ENCODE results near the gene CORIN.
A peak's percentile ranks its signal among the peaks of the same experiment; 100 is the strongest.

The CORIN gene

DNA sequence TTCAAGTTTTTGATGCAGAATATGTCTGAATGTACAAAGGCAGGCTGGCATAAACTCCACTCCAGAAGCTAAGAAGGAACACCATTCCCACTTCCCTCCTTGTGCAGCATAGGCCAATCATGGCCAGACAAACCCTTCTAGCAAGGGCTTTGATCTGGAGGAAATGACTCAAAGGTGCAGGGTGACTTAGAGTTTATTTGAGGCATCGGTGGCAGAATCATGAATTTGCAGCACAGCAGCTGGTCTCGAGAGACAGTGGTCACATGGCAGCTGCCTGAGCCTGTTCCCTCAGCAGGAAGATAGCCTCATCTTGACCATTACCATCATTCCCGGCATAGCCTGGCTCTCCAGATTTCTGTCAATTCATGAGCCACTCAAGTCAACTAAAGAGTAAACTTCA is 198.3 kb downstream of the CORIN start (continued):
- TF ChIP-seq ISL1 (CRISPR knock-in tag; IDR thresholded peaks at IDR 0.05) (no peak), TOX (CRISPR knock-in tag; IDR thresholded peaks at IDR 0.05; ENCODE audit: borderline replicate concordance) (no peak), ESRRG (CRISPR knock-in tag; IDR thresholded peaks at IDR 0.05) (no peak), ZNF70 (CRISPR knock-in tag; IDR thresholded peaks at IDR 0.05) (no peak), CSDC2 (CRISPR knock-in tag; IDR thresholded peaks at IDR 0.05) (no peak), OSR1 (CRISPR knock-in tag; IDR thresholded peaks at IDR 0.05) (no peak)

DNA sequence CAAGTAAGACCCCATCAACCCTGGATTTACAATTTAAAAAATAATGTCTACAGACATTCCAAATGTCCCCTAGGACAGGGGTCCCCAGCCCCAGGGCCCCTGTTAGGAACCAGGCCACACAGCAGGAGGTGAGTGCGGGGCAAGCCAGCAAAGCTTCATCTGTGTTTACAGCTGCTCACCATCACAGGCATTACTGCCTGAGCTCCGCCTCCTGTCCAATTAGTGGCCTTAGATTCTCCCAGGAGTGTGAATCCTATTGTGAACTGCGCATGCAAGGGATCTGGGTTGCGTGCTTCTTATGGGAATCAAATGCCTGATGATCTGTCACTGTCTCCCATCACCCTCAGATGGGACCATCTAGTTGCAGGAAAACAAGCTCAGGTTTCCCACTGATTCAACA is 206.7 kb downstream of the CORIN start:
- ATAC-seq, result no peak
- TF ChIP-seq ZNF565 (CRISPR knock-in tag; conservative IDR thresholded peaks at IDR 0.05; ENCODE audit: low read depth) (no peak), SNAI2 (CRISPR knock-in tag; IDR thresholded peaks at IDR 0.05) (no peak), TOX (CRISPR knock-in tag; IDR thresholded peaks at IDR 0.05; ENCODE audit: borderline replicate concordance) (no peak), BACH2 (CRISPR knock-in tag; IDR thresholded peaks at IDR 0.05; ENCODE audit: borderline replicate concordance) (no peak)
- TF ChIP-seq, protein P1, sequence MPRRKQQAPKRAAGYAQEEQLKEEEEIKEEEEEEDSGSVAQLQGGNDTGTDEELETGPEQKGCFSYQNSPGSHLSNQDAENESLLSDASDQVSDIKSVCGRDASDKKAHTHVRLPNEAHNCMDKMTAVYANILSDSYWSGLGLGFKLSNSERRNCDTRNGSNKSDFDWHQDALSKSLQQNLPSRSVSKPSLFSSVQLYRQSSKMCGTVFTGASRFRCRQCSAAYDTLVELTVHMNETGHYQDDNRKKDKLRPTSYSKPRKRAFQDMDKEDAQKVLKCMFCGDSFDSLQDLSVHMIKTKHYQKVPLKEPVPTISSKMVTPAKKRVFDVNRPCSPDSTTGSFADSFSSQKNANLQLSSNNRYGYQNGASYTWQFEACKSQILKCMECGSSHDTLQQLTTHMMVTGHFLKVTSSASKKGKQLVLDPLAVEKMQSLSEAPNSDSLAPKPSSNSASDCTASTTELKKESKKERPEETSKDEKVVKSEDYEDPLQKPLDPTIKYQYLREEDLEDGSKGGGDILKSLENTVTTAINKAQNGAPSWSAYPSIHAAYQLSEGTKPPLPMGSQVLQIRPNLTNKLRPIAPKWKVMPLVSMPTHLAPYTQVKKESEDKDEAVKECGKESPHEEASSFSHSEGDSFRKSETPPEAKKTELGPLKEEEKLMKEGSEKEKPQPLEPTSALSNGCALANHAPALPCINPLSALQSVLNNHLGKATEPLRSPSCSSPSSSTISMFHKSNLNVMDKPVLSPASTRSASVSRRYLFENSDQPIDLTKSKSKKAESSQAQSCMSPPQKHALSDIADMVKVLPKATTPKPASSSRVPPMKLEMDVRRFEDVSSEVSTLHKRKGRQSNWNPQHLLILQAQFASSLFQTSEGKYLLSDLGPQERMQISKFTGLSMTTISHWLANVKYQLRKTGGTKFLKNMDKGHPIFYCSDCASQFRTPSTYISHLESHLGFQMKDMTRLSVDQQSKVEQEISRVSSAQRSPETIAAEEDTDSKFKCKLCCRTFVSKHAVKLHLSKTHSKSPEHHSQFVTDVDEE (CRISPR knock-in tag; IDR thresholded peaks at IDR 0.05), result no peak
- TF ChIP-seq, protein P2, sequence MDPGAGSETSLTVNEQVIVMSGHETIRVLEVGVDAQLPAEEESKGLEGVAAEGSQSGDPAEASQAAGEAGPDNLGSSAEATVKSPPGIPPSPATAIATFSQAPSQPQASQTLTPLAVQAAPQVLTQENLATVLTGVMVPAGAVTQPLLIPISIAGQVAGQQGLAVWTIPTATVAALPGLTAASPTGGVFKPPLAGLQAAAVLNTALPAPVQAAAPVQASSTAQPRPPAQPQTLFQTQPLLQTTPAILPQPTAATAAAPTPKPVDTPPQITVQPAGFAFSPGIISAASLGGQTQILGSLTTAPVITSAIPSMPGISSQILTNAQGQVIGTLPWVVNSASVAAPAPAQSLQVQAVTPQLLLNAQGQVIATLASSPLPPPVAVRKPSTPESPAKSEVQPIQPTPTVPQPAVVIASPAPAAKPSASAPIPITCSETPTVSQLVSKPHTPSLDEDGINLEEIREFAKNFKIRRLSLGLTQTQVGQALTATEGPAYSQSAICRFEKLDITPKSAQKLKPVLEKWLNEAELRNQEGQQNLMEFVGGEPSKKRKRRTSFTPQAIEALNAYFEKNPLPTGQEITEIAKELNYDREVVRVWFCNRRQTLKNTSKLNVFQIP (CRISPR knock-in tag; IDR thresholded peaks at IDR 0.05; ENCODE audit: borderline replicate concordance, low read depth), result no peak
- TF ChIP-seq, protein P3, sequence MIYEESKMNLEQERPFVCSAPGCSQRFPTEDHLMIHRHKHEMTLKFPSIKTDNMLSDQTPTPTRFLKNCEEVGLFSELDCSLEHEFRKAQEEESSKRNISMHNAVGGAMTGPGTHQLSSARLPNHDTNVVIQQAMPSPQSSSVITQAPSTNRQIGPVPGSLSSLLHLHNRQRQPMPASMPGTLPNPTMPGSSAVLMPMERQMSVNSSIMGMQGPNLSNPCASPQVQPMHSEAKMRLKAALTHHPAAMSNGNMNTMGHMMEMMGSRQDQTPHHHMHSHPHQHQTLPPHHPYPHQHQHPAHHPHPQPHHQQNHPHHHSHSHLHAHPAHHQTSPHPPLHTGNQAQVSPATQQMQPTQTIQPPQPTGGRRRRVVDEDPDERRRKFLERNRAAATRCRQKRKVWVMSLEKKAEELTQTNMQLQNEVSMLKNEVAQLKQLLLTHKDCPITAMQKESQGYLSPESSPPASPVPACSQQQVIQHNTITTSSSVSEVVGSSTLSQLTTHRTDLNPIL (CRISPR knock-in tag; IDR thresholded peaks at IDR 0.05; ENCODE audit: low read depth), result no peak

DNA sequence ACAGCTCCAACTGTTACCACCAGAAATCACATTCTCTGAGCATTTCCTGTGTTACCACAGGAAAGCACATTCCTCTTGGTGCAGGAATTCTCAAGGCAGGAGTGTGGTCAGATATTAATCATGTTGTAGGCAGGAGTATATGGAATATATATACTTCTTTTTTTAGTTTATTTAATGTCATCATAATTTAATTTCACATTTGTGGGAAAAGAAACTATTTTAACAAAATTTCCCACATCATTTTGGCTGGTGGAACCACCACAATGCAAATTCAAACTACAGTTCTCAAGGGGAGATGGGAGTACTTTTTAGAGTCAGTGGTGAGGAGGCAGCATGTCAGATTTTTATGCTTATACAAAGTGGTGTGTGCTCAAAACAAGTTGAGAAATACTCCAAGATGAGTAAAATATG is 213.8 kb downstream of the CORIN start:
- ATAC-seq, result peak; percentile 97
- no peak for TF ChIP-seq ZNF565 (CRISPR knock-in tag; conservative IDR thresholded peaks at IDR 0.05; ENCODE audit: low read depth)
- TF ChIP-seq, protein P1 (CRISPR knock-in tag; IDR thresholded peaks at IDR 0.05), result no peak
- peak; percentile 28 for TF ChIP-seq ISL1 (CRISPR knock-in tag; IDR thresholded peaks at IDR 0.05)
- TF ChIP-seq CSDC2 (CRISPR knock-in tag; IDR thresholded peaks at IDR 0.05), result no peak
- TF ChIP-seq, protein P4, sequence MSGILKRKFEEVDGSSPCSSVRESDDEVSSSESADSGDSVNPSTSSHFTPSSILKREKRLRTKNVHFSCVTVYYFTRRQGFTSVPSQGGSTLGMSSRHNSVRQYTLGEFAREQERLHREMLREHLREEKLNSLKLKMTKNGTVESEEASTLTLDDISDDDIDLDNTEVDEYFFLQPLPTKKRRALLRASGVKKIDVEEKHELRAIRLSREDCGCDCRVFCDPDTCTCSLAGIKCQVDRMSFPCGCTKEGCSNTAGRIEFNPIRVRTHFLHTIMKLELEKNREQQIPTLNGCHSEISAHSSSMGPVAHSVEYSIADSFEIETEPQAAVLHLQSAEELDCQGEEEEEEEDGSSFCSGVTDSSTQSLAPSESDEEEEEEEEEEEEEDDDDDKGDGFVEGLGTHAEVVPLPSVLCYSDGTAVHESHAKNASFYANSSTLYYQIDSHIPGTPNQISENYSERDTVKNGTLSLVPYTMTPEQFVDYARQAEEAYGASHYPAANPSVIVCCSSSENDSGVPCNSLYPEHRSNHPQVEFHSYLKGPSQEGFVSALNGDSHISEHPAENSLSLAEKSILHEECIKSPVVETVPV (CRISPR knock-in tag; IDR thresholded peaks at IDR 0.05), result no peak
- no peak for TF ChIP-seq ZFP30 (CRISPR knock-in tag; IDR thresholded peaks at IDR 0.05)
- TF ChIP-seq, protein P3 (CRISPR knock-in tag; IDR thresholded peaks at IDR 0.05; ENCODE audit: low read depth), result no peak
- TF ChIP-seq BACH2 (CRISPR knock-in tag; IDR thresholded peaks at IDR 0.05; ENCODE audit: borderline replicate concordance), result no peak
- TF ChIP-seq ESRRG (CRISPR knock-in tag; IDR thresholded peaks at IDR 0.05), result no peak

DNA sequence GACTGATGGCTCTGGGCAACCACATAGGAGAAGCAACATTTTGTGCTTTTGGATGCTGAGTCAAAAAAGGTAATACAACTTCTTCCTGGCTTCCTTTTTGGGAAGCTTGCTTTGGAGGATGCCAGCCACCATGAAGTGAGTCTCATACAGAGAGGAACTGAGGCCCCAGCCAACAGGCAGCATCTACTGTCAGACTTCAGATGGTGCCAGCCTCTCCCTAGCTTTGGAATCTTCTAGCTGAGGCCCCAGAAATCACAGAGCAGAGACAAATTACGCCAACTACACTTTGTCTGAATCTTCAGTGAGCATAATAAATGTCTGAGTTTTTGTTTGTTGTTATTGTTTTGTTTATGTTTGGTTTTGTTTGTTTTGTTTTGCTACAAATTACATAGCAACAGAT is 216.7 kb downstream of the CORIN start:
- ATAC-seq, result no peak
- TF ChIP-seq BACH2 (CRISPR knock-in tag; IDR thresholded peaks at IDR 0.05; ENCODE audit: borderline replicate concordance), result no peak
- no peak for TF ChIP-seq GLIS3 (CRISPR knock-in tag; IDR thresholded peaks at IDR 0.05)
- TF ChIP-seq, protein P2 (CRISPR knock-in tag; IDR thresholded peaks at IDR 0.05; ENCODE audit: borderline replicate concordance, low read depth), result no peak
- TF ChIP-seq OSR1 (CRISPR knock-in tag; IDR thresholded peaks at IDR 0.05), result no peak
- no peak for TF ChIP-seq ZC3H10 (CRISPR knock-in tag; IDR thresholded peaks at IDR 0.05)
- TF ChIP-seq SNAI2 (CRISPR knock-in tag; IDR thresholded peaks at IDR 0.05), result no peak
- no peak for TF ChIP-seq ESRRG (CRISPR knock-in tag; IDR thresholded peaks at IDR 0.05)
- no peak for TF ChIP-seq ZNF565 (CRISPR knock-in tag; conservative IDR thresholded peaks at IDR 0.05; ENCODE audit: low read depth)
- no peak for TF ChIP-seq ZFP30 (CRISPR knock-in tag; IDR thresholded peaks at IDR 0.05)
- no peak for TF ChIP-seq ISL1 (CRISPR knock-in tag; IDR thresholded peaks at IDR 0.05)
- TF ChIP-seq ZNF70 (CRISPR knock-in tag; IDR thresholded peaks at IDR 0.05), result no peak
- TF ChIP-seq ZFP3 (CRISPR knock-in tag; IDR thresholded peaks at IDR 0.05), result no peak
- TF ChIP-seq, protein P4 (CRISPR knock-in tag; IDR thresholded peaks at IDR 0.05), result no peak

Measured in SK-N-SH treated with all-trans-retinoic acid at 6 μM for 48 hours (cell line).